PC-3 (cell line): ENCODE data around the gene IRF1. TPM values are rescaled to one million over a fixed set of nuclear protein-coding genes. Genes with fewer than 3 reads are reported as not detected.

ENCODE experiments used
- ATAC-seq: fragments of 200-7000 bp; cut with Tn5 transposase; 2 replicates; pipeline ENCODE4 v1.9.1; 2020; ENCODE audit warnings: mild to moderate bottlenecking, moderate library complexity
- BruUV-seq: library from RNA; stranded (reverse); fragments of 400-500 nt; replicated peaks from 2 replicates; lab custom pipeline; 2021; lab: Mats Ljungman, UMichigan
- CTCF ChIA-PET: fragments of 300-600 bp; sonication (Branson Sonifier 250); formaldehyde crosslinking; loops from one replicate; lab custom pipeline; 2022; ENCODE audit warnings: antibody characterized with exemption; lab: Charles Lee
- POLR2A ChIA-PET: fragments of 300-600 bp; sonication (Branson Sonifier 250); formaldehyde crosslinking; loops from one replicate; lab custom pipeline; 2022; ENCODE audit warnings: antibody characterized with exemption; ENCODE audit not compliant: unreplicated experiment; lab: Charles Lee
- DNase-seq: peaks from one replicate; pipeline ENCODE4 v3.0.0-alpha.2; 2015
- H2AFZ ChIP-seq: fragments of 300-600 bp; sonication (generic); 2 replicates; pipeline ENCODE4 v1.6.0; 2016; ENCODE audit warnings: antibody characterized with exemption, low read length
- H3F3A ChIP-seq: fragments of 300-600 bp; sonication (generic); one replicate; pipeline ENCODE4 v1.6.0; 2017; ENCODE audit warnings: antibody characterized with exemption, low read length, control low read depth, mild to moderate bottlenecking; ENCODE audit not compliant: unreplicated experiment
- H3K27ac ChIP-seq: fragments of 300-600 bp; sonication (generic); 2 replicates; pipeline ENCODE4 v1.5.1; 2016; ENCODE audit warnings: mild to moderate bottlenecking, low read length
- H3K27me3 ChIP-seq: fragments of 300-600 bp; sonication (generic); 2 replicates; pipeline ENCODE4 v1.6.1; 2016; ENCODE audit warnings: low read length, mixed read lengths
- H3K36me3 ChIP-seq: fragments of 300-600 bp; sonication (generic); 2 replicates; pipeline ENCODE4 v1.6.1; 2016; ENCODE audit warnings: low read depth, mixed run types, low read length, mixed read lengths
- H3K4me1 ChIP-seq: fragments of 300-600 bp; sonication (generic); 2 replicates; pipeline ENCODE4 v1.5.1; 2016; ENCODE audit warnings: low read length; ENCODE audit not compliant: insufficient read depth
- H3K4me2 ChIP-seq: fragments of 300-600 bp; sonication (generic); 2 replicates; pipeline ENCODE4 v1.6.0; 2016; ENCODE audit warnings: low read length
- H3K4me3 ChIP-seq: fragments of 300-600 bp; sonication (generic); 2 replicates; pipeline ENCODE4 v1.5.1; 2016; ENCODE audit warnings: mild to moderate bottlenecking, low read length, mixed read lengths
- H3K79me2 ChIP-seq: fragments of 300-600 bp; sonication (generic); 2 replicates; pipeline ENCODE4 v1.6.1; 2017; ENCODE audit warnings: low read length, mixed read lengths
- H3K9ac ChIP-seq: fragments of 300-600 bp; sonication (generic); 2 replicates; pipeline ENCODE4 v1.6.0; 2016; ENCODE audit warnings: mild to moderate bottlenecking, low read length
- H3K9me2 ChIP-seq: fragments of 300-600 bp; sonication (generic); replicated peaks from 2 replicates; pipeline ENCODE4 v1.6.1; 2016; ENCODE audit warnings: mixed run types, low read length, mixed read lengths
- H3K9me3 ChIP-seq: fragments of 300-600 bp; sonication (generic); 2 replicates; pipeline ENCODE4 v1.6.1; 2016; ENCODE audit warnings: low read length, mixed read lengths
- H4K20me1 ChIP-seq: fragments of 300-600 bp; sonication (generic); 2 replicates; pipeline ENCODE4 v1.6.1; 2016; ENCODE audit warnings: low read length, mixed read lengths
- EZH2 ChIP-seq: fragments of 300-600 bp; sonication (generic); IDR thresholded peaks from one replicate; pipeline ENCODE4 v1.6.1; 2017; ENCODE audit warnings: antibody characterized with exemption, mild to moderate bottlenecking, low read length; ENCODE audit not compliant: unreplicated experiment
- EZH2phosphoT487 ChIP-seq: fragments of 300-600 bp; sonication (generic); IDR thresholded peaks from 2 replicates; pipeline ENCODE4 v1.6.1; 2018; ENCODE audit warnings: mild to moderate bottlenecking, antibody characterized with exemption, low read length, borderline replicate concordance
- intact Hi-C: fragments of 100-400 bp; cut with micrococcal nuclease; formaldehyde crosslinking; loops from 2 replicates; pipeline ENCODE4 v1.9.0; 2023
- total RNA-seq: library from RNA; depleted of rRNA; stranded (reverse); fragments of >200 nt; gene quantifications from 2 replicates; pipeline ENCODE4 v1.2.3, GENCODE V29; 2014; rRNA removed
- TF ChIP-seq, protein P1 (sequence below): fragments of 300-600 bp; sonication (generic); conservative IDR thresholded peaks from 2 replicates; pipeline ENCODE4 v1.5.1; 2017; ENCODE audit warnings: antibody characterized with exemption, low read depth, mild to moderate bottlenecking, low read length

The IRF1 gene
- total RNA-seq, 1 experiment from 2014 or later, result 21.1 TPM

- POLR2A ChIA-PET, result no interaction called here
- TF ChIP-seq EZH2phosphoT487 (no peak), EZH2 (no peak)
- TF ChIP-seq, protein P1, sequence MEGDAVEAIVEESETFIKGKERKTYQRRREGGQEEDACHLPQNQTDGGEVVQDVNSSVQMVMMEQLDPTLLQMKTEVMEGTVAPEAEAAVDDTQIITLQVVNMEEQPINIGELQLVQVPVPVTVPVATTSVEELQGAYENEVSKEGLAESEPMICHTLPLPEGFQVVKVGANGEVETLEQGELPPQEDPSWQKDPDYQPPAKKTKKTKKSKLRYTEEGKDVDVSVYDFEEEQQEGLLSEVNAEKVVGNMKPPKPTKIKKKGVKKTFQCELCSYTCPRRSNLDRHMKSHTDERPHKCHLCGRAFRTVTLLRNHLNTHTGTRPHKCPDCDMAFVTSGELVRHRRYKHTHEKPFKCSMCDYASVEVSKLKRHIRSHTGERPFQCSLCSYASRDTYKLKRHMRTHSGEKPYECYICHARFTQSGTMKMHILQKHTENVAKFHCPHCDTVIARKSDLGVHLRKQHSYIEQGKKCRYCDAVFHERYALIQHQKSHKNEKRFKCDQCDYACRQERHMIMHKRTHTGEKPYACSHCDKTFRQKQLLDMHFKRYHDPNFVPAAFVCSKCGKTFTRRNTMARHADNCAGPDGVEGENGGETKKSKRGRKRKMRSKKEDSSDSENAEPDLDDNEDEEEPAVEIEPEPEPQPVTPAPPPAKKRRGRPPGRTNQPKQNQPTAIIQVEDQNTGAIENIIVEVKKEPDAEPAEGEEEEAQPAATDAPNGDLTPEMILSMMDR, result no peak
- Histone ChIP-seq H3K4me3 (no peak overlapping the region), H3K4me2 (no peak overlapping the region), H2AFZ (no peak overlapping the region), H3K4me1 (peaks cover 31% of the 10 kb centered on the region), H3K27me3 (no peaks in the 10 kb centered on the region), H3K9me2 (no peaks in the 10 kb centered on the region), H4K20me1 (no peaks in the 10 kb centered on the region), H3F3A (no peaks in the 10 kb centered on the region), H3K79me2 (0 out of 2 replicates have a peak, but pooled peaks cover 5% of the 10 kb centered on the region), H3K36me3 (no peaks in the 10 kb centered on the region), H3K27ac (no peak overlapping the region), H3K9me3 (no peaks in the 10 kb centered on the region), H3K9ac (no peak overlapping the region)
- no peak for ATAC-seq
- CTCF ChIA-PET, result no interaction called here
- no peak for DNase-seq
- no TSS peak for BruUV-seq
- intact Hi-C loops, result no loop called here
Observed at GRCh38 chr5:132431632-132432031, 58.9 kb downstream of the IRF1 start.

Other genes with a start within 250 kb of the IRF1 start
- 26.5 and 27.8 TPM in 2 replicates for gene PDLIM4, start 233.1 kb downstream of the IRF1 start, total RNA-seq
- gene SLC22A4, start 196.4 kb downstream of the IRF1 start, total RNA-seq, result 2.2 and 3.4 TPM in 2 replicates
- gene SLC22A5, start 121.1 kb downstream of the IRF1 start, total RNA-seq, result 8.2 and 21.8 TPM in 2 replicates
- gene IL5, start 52.7 kb upstream of the IRF1 start, total RNA-seq, result not detected in 2 replicates
- gene RAD50, start 66.2 kb upstream of the IRF1 start, total RNA-seq, result 3.5 and 6.7 TPM in 2 replicates
- not detected in 2 replicates for gene IL13, start 167.4 kb upstream of the IRF1 start, total RNA-seq
- gene IL4, start 183.2 kb upstream of the IRF1 start, total RNA-seq, result not detected in 2 replicates
- 5.7 and 9.5 TPM in 2 replicates for gene KIF3A, start 246.8 kb upstream of the IRF1 start, total RNA-seq